ENCODE results near the gene RPL10A. TPM values are rescaled to one million over a fixed set of nuclear protein-coding genes. Genes with fewer than 3 reads are reported as not detected.

RPL10A gene
- total and polyA plus RNA-seq, 2 of the 8 experiments (the other 6 are each of a cell fraction or from before 2014, with no cell fraction given) = 1,893 to 2,948 TPM

GRCh38 chr6:35481226-35481625 is 13.0 kb downstream of the RPL10A start:
- H4K8ac ChIP-seq (ENCODE audit: extremely low read depth, insufficient read depth, low read length) = no peak overlapping the region
- H3K23ac ChIP-seq (ENCODE audit: insufficient read length) = no peak overlapping the region
- H3K4ac ChIP-seq (replicated peaks; ENCODE audit: insufficient read length, low read depth, low read length) = no peak overlapping the region
- no peak overlapping the region for H2AFZ ChIP-seq (ENCODE audit: low read length)
- peaks cover 0 to 5% of the 10 kb centered on the region in 2 experiments for H4K20me1 ChIP-seq (replicated peaks in 1 of 2; ENCODE audit: control insufficient read depth in 1 of 2, insufficient read depth in 2 of 2, low read length in 2 of 2)
- ChIA-PET POLR2A (ENCODE audit: partially characterized antibody) (interaction anchor here (30.9 to 37.6 kb wide), 2 partner anchors 4 to 12 kb away, joined by 1319 read pairs; partner anchors contain the start of genes RPL10A and TEAD3), CTCF (ENCODE audit: partially characterized antibody) (interaction anchor here (0.8 to 4.7 kb wide), 13 partner anchors 8 to 255 kb away, joined by 3 to 28 read pairs (median 5); partner anchors contain the start of gene RPL10A)
- H3K4me3 ChIP-seq (ENCODE audit: extremely low read depth in 1 of 4, insufficient read depth in 2 of 4, low read depth in 3 of 4, low read length in 4 of 4) = no peak overlapping the region
- FAIRE-seq (no peak), DNase-seq (ENCODE audit: low read depth in 1 of 2, low spot score in 2 of 2) (no peak)
- no peak overlapping the region for H2BK20ac ChIP-seq (ENCODE audit: low read length)
- H2AK5ac ChIP-seq (ENCODE audit: low read depth, low read length) = no peak overlapping the region
- H2BK15ac ChIP-seq (ENCODE audit: low read length) = no peak overlapping the region
- no peaks in the 10 kb centered on the region; a peak in 1 of 7 replicates for H3K27me3 ChIP-seq (replicated peaks in 1 of 4; ENCODE audit: control insufficient read depth in 3 of 4, extremely low read depth in 1 of 4, insufficient read depth in 3 of 4, low read length in 3 of 4)
- no peak overlapping the region for H4K91ac ChIP-seq (replicated peaks; ENCODE audit: insufficient read length, low read length)
- H3K27ac ChIP-seq (ENCODE audit: low read depth, low read length) = no peak overlapping the region
- H2BK5ac ChIP-seq (ENCODE audit: low read depth, low read length) = no peak overlapping the region
- no peaks in the 10 kb centered on the region; a peak in 1 of 4 replicates for H3K79me2 ChIP-seq (ENCODE audit: control insufficient read depth in 1 of 2, insufficient read depth in 2 of 2, low read length in 2 of 2)
- H3K14ac ChIP-seq (ENCODE audit: insufficient read length) = no peak overlapping the region
- no peak overlapping the region for H3K56ac ChIP-seq (replicated peaks; ENCODE audit: insufficient read length, low read depth, low read length)
- no peak for TF ChIP-seq SIN3A (conservative IDR thresholded peaks at IDR 0.05 in 1 of 2, IDR thresholded peaks at IDR 0.05 in 1 of 2; ENCODE audit: low read depth in 1 of 2, low read length in 2 of 2)
- H3K4me1 ChIP-seq (replicated peaks in 1 of 4; ENCODE audit: control insufficient read depth in 3 of 4, insufficient read depth in 4 of 4, low read length in 3 of 4) = peaks cover 7 to 18% (median 16%) of the 10 kb centered on the region in 4 experiments
- peaks cover 0 to 20% (median 4%) of the 10 kb centered on the region in 4 experiments; a peak in 2 of 8 replicates for H3K36me3 ChIP-seq (ENCODE audit: control insufficient read depth in 2 of 4, insufficient read depth in 4 of 4, low read length in 3 of 4)
- peaks cover 4% of the 10 kb centered on the region; the same call in 1 of the 2 replicates for H3K79me1 ChIP-seq (ENCODE audit: low read depth, low read length)
- no peak overlapping the region for H3K4me2 ChIP-seq (ENCODE audit: insufficient read depth in 1 of 2, low read depth in 2 of 2, low read length in 2 of 2)
- H3K9ac ChIP-seq (replicated peaks in 1 of 4; ENCODE audit: extremely low read depth in 1 of 4, low read depth in 3 of 4, low read length in 3 of 4) = no peak overlapping the region
- no peak overlapping the region for H2BK12ac ChIP-seq (ENCODE audit: low read depth, low read length)
- no peak overlapping the region for H2BK120ac ChIP-seq (replicated peaks; ENCODE audit: low read depth, low read length)
- H4K5ac ChIP-seq (ENCODE audit: insufficient read length, low read depth, low read length) = no peak overlapping the region
- peaks cover 5% of the 10 kb centered on the region; the same call in 1 of the 2 replicates for H3K23me2 ChIP-seq (ENCODE audit: low read depth, low read length)
- H3K18ac ChIP-seq (ENCODE audit: extremely low read depth, low read length) = no peak overlapping the region
- H3K9me3 ChIP-seq (ENCODE audit: insufficient read depth in 2 of 2, low read depth in 1 of 2, low read length in 1 of 2) = no peaks in the 10 kb centered on the region
- WGBS, 2 experiments (ENCODE audit: extremely low coverage in 1 of 2, insufficient coverage in 1 of 2, insufficient read length in 1 of 2, insufficient replicate concordance in 2 of 2, low coverage in 1 of 2, low lambda C conversion rate in 2 of 2, missing lambda C conversion rate in 1 of 2) = 95% methylated on average over 8 of the region's 8 CpGs; no CpG with 5 or more reads in 1 of the 2 experiments

Data from H1 (cell line).